Measurements from ENCODE around the gene HOMEZ.

DNA sequence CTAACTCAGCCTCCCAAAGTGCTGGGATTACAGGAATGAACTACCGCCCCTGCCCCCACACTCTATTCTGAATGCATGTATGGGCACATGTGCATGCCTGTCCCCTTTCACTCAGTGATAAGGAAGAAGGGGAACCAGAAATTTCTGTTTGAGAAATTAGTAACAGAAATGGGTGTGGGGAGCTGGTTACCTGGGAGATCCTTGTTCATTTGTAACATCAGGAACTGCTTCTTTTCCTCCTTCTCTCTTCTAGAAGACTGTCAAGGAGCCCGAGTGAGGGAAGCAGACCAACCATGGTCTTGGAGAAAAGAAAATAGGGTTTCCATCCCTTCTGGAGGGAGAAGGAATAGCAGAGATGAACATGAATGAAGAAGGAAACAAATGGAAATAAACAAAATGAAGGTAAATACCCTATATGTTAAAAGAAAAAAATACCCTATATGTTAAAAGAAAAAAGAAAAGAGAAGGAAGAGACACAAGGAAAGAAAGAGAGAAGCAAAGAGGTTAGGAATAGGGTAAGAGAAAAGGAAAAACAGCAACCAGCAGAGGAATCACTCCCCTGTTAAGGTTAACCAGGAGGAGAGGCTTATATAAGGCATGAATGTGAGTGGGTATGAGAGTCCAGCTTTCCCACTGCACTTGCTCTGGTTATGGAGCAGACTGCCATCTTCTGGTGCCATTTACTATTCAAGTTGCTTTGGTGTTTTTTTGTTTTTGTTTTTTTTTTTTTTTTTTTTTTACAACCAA is 13.5 kb upstream of the HOMEZ start:
- TF ChIP-seq CTCF (IDR thresholded peaks at IDR 0.05) (no peak), POLR2A (IDR thresholded peaks at IDR 0.05) (no peak)
